Esophagus muscularis mucosa (tissue), 4 donors: ENCODE results near the gene SDHB. TPM values are rescaled to one million over a fixed set of nuclear protein-coding genes. Genes with fewer than 3 reads are reported as not detected.

ENCODE experiments used
- DNase-seq: peaks from one replicate; pipeline ENCODE4 v3.0.0-alpha.2; 2017; ENCODE audit errors: extremely low spot score
- H3K27ac ChIP-seq, 4 donors: fragments of 200-600 bp; sonication (generic); replicated peaks in 1 of 4; 1 replicate in 3 of 4; 2 replicates in 1 of 4; pipeline ENCODE4 v1.5.1; 2016 to 2019; ENCODE audit warnings: mild to moderate bottlenecking in 1 of 4
- H3K27me3 ChIP-seq, 4 donors: fragments of 200-600 bp; sonication (generic); one replicate each; pipeline versions ENCODE4 v1.5.1 to v1.6.0; 2016 to 2019
- H3K36me3 ChIP-seq, 4 donors: fragments of 200-600 bp; sonication (generic); one replicate each; pipeline ENCODE4 v1.5.1; 2016 to 2019
- H3K4me1 ChIP-seq, 4 donors: fragments of 200-600 bp; sonication (generic); one replicate each; pipeline ENCODE4 v1.5.1; 2016 to 2019
- H3K4me3 ChIP-seq, 4 donors: fragments of 200-600 bp; sonication (generic); 1 replicate in 2 of 4; 2 replicates in 2 of 4; pipeline ENCODE4 v1.5.1; 2016 to 2019; ENCODE audit warnings: mild to moderate bottlenecking in 4 of 4, moderate library complexity in 1 of 4
- H3K9me3 ChIP-seq, 4 donors: fragments of 200-600 bp; sonication (generic); 1 replicate in 3 of 4; 2 replicates in 1 of 4; pipeline ENCODE4 v1.5.1; 2016 to 2019
- EP300 ChIP-seq: sonication (generic); formaldehyde crosslinking; IDR thresholded peaks from one replicate; pipeline ENCODE4 v1.6.1; 2017; ENCODE audit warnings: antibody characterized with exemption
- POLR2A ChIP-seq: fragments of 450-650 bp; IDR thresholded peaks from one replicate; pipeline ENCODE4 v1.6.1; 2017; ENCODE audit warnings: antibody characterized with exemption, moderate library complexity, mild to moderate bottlenecking, low read depth
- POLR2AphosphoS5 ChIP-seq, 2 donors: sonication (generic); formaldehyde crosslinking; IDR thresholded peaks; one replicate each; pipeline ENCODE4 v1.6.1; 2017; ENCODE audit warnings: antibody characterized with exemption in 2 of 2
- WGBS: methylation state at CpG from one replicate; pipeline ENCODE4 v1.1.5; 2018; 5-methylcytosine and 5-hydroxymethylcytosine counted together
- intact Hi-C: fragments of 100-400 bp; cut with DNase I; formaldehyde crosslinking; loops from one replicate; pipeline ENCODE4 v1.15.1; 2023
- total RNA-seq, 4 donors: library from RNA; depleted of rRNA; stranded (reverse); fragments of >200 nt; gene quantifications; one replicate each; pipeline versions ENCODE4 v1.1.0 to v1.2.1, GENCODE V29; 2016
- TF ChIP-seq, protein P1 (sequence below), 3 experiments: fragments of 200-600 bp in 2 of 3; fragments of 450-650 bp in 1 of 3; sonication (generic) in 2 of 3; IDR thresholded peaks; one replicate each; pipeline ENCODE4 v1.5.1; 2017 to 2019; ENCODE audit warnings: antibody characterized with exemption in 3 of 3, mild to moderate bottlenecking in 2 of 3, moderate library complexity in 1 of 3

The SDHB gene
- total RNA-seq, 4 donors from 2014 or later, result 95.4 to 129 (median 120) TPM

DNA sequence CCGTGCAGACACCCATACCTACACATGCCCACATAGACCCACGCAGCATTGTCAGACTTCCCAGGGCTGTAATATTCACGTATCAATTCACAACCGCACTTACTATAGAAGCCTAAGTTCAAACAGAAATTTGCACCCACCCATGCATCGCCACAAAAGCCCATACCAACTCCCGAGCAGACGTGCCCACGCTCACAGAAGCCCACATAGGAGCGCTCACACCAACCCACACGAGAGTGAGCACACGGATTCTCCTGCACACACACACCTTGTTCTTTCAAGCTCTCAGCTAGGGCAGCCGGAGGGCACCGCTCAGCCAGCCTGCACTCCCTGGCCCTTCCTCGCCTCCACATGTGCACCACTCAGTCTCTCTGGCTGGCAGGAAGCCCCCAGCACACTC is 78.0 kb downstream of the SDHB start:
- no peak for DNase-seq
- no peak overlapping the region for H3K27ac ChIP-seq
- no peak overlapping the region for H3K4me3 ChIP-seq
- intact Hi-C loops, result no loop called here
- H3K4me1 ChIP-seq, result peaks cover 14 to 46% (median 39%) of the 10 kb centered on the region in 4 donors
- peaks cover 0 to 20% (median 6%) of the 10 kb centered on the region in 4 donors for H3K27me3 ChIP-seq
- H3K9me3 ChIP-seq, result no peaks in the 10 kb centered on the region
- 82% methylated on average over 13 of the region's 14 CpGs for WGBS
- peaks cover 0 to 8% (median under 1%) of the 10 kb centered on the region in 4 donors for H3K36me3 ChIP-seq
- TF ChIP-seq EP300 (no peak), POLR2AphosphoS5 (IDR thresholded peaks at IDR 0.05) (no peak), POLR2A (no peak)
- TF ChIP-seq, protein P1, sequence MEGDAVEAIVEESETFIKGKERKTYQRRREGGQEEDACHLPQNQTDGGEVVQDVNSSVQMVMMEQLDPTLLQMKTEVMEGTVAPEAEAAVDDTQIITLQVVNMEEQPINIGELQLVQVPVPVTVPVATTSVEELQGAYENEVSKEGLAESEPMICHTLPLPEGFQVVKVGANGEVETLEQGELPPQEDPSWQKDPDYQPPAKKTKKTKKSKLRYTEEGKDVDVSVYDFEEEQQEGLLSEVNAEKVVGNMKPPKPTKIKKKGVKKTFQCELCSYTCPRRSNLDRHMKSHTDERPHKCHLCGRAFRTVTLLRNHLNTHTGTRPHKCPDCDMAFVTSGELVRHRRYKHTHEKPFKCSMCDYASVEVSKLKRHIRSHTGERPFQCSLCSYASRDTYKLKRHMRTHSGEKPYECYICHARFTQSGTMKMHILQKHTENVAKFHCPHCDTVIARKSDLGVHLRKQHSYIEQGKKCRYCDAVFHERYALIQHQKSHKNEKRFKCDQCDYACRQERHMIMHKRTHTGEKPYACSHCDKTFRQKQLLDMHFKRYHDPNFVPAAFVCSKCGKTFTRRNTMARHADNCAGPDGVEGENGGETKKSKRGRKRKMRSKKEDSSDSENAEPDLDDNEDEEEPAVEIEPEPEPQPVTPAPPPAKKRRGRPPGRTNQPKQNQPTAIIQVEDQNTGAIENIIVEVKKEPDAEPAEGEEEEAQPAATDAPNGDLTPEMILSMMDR (IDR thresholded peaks at IDR 0.05), result no peak

DNA sequence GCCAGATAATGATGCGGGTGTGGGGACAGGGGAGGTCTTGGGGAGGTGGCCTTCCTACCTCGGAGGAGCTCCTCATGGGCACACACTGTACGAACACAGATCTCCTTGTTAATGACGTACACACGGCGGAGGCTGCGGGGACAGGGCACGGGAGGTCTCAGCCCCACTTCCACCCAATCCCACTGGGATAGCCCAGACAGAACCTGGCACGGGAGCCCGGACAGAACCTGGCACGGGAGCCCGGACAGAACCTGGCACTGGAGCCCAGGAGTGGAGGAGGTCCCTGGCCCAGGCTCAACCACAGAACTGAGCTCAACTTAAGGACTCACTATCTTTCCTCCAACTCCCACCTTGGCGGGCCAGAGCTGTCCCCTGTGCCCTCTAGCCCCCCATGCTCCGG is 78.6 kb downstream of the SDHB start:
- 75% methylated on average over 2 of the region's 14 CpGs for WGBS
- H3K4me3 ChIP-seq, result no peak overlapping the region
- DNase-seq, result no peak
- intact Hi-C loops, result no loop called here
- no peak overlapping the region for H3K27ac ChIP-seq
- peaks cover 0 to 14% (median 5%) of the 10 kb centered on the region in 4 donors for H3K36me3 ChIP-seq
- H3K4me1 ChIP-seq, result peaks cover 13 to 40% (median 33%) of the 10 kb centered on the region in 4 donors
- TF ChIP-seq EP300 (no peak), POLR2A (no peak), POLR2AphosphoS5 (IDR thresholded peaks at IDR 0.05) (no peak)
- TF ChIP-seq, protein P1 (IDR thresholded peaks at IDR 0.05), result no peak
- no peaks in the 10 kb centered on the region for H3K9me3 ChIP-seq
- peaks cover 0 to 14% (median 4%) of the 10 kb centered on the region in 4 donors for H3K27me3 ChIP-seq

DNA sequence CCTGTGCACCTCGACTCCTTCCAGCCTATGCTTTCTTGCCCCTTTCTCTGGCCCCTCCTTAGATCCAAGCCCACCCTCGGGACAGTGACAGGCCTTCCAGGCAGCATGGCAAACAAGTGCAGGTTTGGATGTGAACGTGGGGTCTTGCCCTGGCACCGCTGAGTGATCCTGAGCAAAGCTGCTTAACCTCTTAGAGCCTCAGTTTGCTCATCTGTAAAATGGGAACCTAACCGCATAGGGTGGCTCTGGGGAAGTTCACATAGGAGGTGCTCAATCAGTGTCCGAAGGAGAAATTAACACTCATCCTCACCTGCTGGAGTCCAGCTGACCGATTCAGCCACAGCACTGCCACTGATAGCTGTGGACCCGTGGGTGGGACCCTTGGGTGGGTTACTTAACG is 80.6 kb downstream of the SDHB start:
- Histone ChIP-seq H3K27ac (no peak overlapping the region), H3K27me3 (no peaks in the 10 kb centered on the region), H3K4me1 (peaks cover 0 to 20% (median 13%) of the 10 kb centered on the region in 4 donors), H3K9me3 (no peaks in the 10 kb centered on the region), H3K4me3 (no peak overlapping the region), H3K36me3 (peaks cover 0 to 30% (median 15%) of the 10 kb centered on the region in 4 donors)
- intact Hi-C loops, result no loop called here
- TF ChIP-seq, protein P1 (IDR thresholded peaks at IDR 0.05), result no peak
- TF ChIP-seq POLR2A, result no peak
- no peak for TF ChIP-seq EP300
- no peak for TF ChIP-seq POLR2AphosphoS5 (IDR thresholded peaks at IDR 0.05)
- 87% methylated on average over 7 of the region's 9 CpGs for WGBS
- DNase-seq, result no peak

DNA sequence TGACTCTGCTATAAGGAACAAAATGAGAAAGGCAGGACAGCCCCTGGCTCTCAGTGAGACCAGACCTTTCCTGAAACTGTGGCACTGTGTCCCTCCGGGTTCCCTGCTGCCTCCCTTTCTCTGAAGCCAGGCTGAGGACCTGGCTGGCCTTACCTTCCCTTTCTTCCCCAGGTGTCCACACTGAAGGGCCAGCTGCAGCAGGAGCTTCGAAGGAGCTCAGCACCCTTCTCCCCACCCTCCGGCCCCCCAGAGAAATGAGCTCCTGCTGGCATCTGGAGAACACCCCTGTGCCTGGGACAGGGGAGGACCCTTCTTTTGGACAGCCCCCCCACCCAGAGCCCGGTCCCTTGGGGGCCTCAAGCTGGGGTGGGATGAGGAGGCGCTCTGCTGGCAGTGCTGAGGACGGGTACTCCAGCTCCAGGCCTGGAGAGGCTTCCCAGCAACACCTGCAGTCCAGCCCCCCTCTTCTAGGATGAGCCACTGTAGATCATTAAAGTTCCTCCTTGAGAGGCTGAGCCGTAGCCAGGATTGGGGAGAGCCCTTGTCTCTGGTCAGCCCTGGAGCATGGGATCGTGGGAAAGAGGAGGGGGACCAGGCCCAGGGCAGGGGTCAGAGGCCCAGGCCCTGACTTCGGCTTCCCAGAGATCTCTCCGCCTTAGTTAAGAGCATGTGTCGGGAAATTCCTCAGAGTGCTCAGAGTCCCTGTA is 81.5 kb downstream of the SDHB start:
- Histone ChIP-seq H3K27ac (no peak overlapping the region), H3K4me1 (peaks cover 0 to 20% (median 15%) of the 10 kb centered on the region in 4 donors), H3K4me3 (no peak overlapping the region), H3K36me3 (peaks cover 0 to 37% (median 20%) of the 10 kb centered on the region in 4 donors), H3K9me3 (no peaks in the 10 kb centered on the region), H3K27me3 (no peaks in the 10 kb centered on the region)
- intact Hi-C loops, result no loop called here
- no peak for TF ChIP-seq EP300
- TF ChIP-seq POLR2AphosphoS5 (IDR thresholded peaks at IDR 0.05), result no peak
- TF ChIP-seq, protein P1 (IDR thresholded peaks at IDR 0.05), result no peak
- no peak for TF ChIP-seq POLR2A
- WGBS, result 81% methylated on average over 11 of the region's 11 CpGs
- no peak for DNase-seq
